Testis (tissue), 3 donors: ENCODE results near the gene ITPKB. TPM values are rescaled to one million over a fixed set of nuclear protein-coding genes. Genes with fewer than 3 reads are reported as not detected.
A peak's percentile ranks its signal among the peaks of the same experiment; 100 is the strongest.

Source experiments
- DNase-seq: peaks from one replicate; pipeline ENCODE4 v3.0.0-alpha.2; 2019
- H3K27ac ChIP-seq, 2 donors: fragments of 200-600 bp; sonication (generic); one replicate each; pipeline ENCODE4 v1.5.1; 2019
- H3K27me3 ChIP-seq: fragments of 200-600 bp; sonication (generic); one replicate; pipeline ENCODE4 v1.5.1; 2019
- H3K36me3 ChIP-seq: fragments of 200-600 bp; sonication (generic); one replicate; pipeline ENCODE4 v1.5.1; 2017; ENCODE audit warnings: low read depth; ENCODE audit errors: missing control alignments
- H3K4me1 ChIP-seq: fragments of 200-600 bp; sonication (generic); one replicate; pipeline ENCODE4 v1.5.1; 2019
- H3K4me3 ChIP-seq, 2 donors: fragments of 200-600 bp; sonication (generic); one replicate each; pipeline ENCODE4 v1.5.1; 2017 to 2019
- H3K9me3 ChIP-seq: fragments of 200-600 bp; sonication (generic); one replicate; pipeline ENCODE4 v1.5.1; 2017
- CTCF ChIP-seq, 3 experiments: fragments of 450-650 bp in 2 of 3; fragments of 200-600 bp in 1 of 3; sonication (generic) in 1 of 3; IDR thresholded peaks; one replicate each; pipeline ENCODE4 v1.5.1; 2016 to 2019; ENCODE audit warnings: antibody characterized with exemption in 3 of 3, mild to moderate bottlenecking in 2 of 3, moderate library complexity in 1 of 3
- POLR2A ChIP-seq: fragments of 450-650 bp; IDR thresholded peaks from one replicate; pipeline ENCODE4 v1.6.1; 2017; ENCODE audit warnings: antibody characterized with exemption, mild to moderate bottlenecking, moderate library complexity
- WGBS, 2 donors: methylation state at CpG; one replicate each; pipeline ENCODE4 v1.1.5; 2018; 5-methylcytosine and 5-hydroxymethylcytosine counted together
- intact Hi-C: fragments of 100-400 bp; cut with DNase I; formaldehyde crosslinking; loops from one replicate; pipeline ENCODE4 v1.15.1; 2023; ENCODE audit warnings: low total_unique reads
- polyA plus RNA-seq: library from polyadenylated mRNA; stranded (reverse); fragments of 350-450 nt; fragmentation: Illumina TruSeq; extraction: RNeasy Lipid Tissue Mini Kit (QIAGEN cat#74804); gene quantifications from one replicate; pipeline ENCODE4 v1.2.3, GENCODE V29; 2014; ENCODE audit warnings: low read depth, low replicate concordance; ENCODE audit not compliant: insufficient read depth
- total RNA-seq, 2 donors: library from RNA; depleted of rRNA; stranded (reverse); fragments of >200 nt; gene quantifications; one replicate each; pipeline ENCODE4 v1.2.3, GENCODE V29; 2016

Gene ITPKB
- total and polyA plus RNA-seq, 3 donors from 2014 or later: 11.4 to 18.0 (median 13.5) TPM

- Histone ChIP-seq H3K27me3 (no peaks in the 10 kb centered on the region), H3K36me3 (no peaks in the 10 kb centered on the region), H3K9me3 (no peaks in the 10 kb centered on the region), H3K27ac (no peak overlapping the region), H3K4me3 (no peak overlapping the region), H3K4me1 (peaks cover 17% of the 10 kb centered on the region)
- TF ChIP-seq POLR2A (no peak), CTCF (IDR thresholded peaks at IDR 0.05) (no peak)
- intact Hi-C loops: no loop called here
- DNase-seq: peak; percentile 56
- WGBS, 2 donors: 68 to 76% methylated on average over 6 of the region's 6 CpGs
Observed at GRCh38 chr1:226710501-226710900, 28.6 kb downstream of the ITPKB start.

- H3K4me1 ChIP-seq: peaks cover 17% of the 10 kb centered on the region
- intact Hi-C loops: no loop called here
Observed at GRCh38 chr1:226709953-226710352, 29.1 kb downstream of the ITPKB start.

GRCh38 chr1:226708967-226709396, 30.1 kb downstream of the ITPKB start:
- intact Hi-C loops: no loop called here
- Histone ChIP-seq H3K27me3 (no peaks in the 10 kb centered on the region), H3K9me3 (no peaks in the 10 kb centered on the region), H3K4me3 (no peak overlapping the region), H3K36me3 (no peaks in the 10 kb centered on the region), H3K4me1 (peaks cover 26% of the 10 kb centered on the region), H3K27ac (peak overlapping the region in 1 of 2 donors; percentile 28)
- 54 to 64% methylated on average over 5 of the region's 5 CpGs for WGBS, 2 donors
- no peak for DNase-seq
- TF ChIP-seq POLR2A (no peak), CTCF (IDR thresholded peaks at IDR 0.05) (no peak)

More at GRCh38 chr1:226709953-226710352, 29.1 kb downstream of the ITPKB start:
- DNase-seq: no peak
- no peak overlapping the region for H3K27ac ChIP-seq
- H3K9me3 ChIP-seq: no peaks in the 10 kb centered on the region
- H3K36me3 ChIP-seq: no peaks in the 10 kb centered on the region
- no peaks in the 10 kb centered on the region for H3K27me3 ChIP-seq
- H3K4me3 ChIP-seq: no peak overlapping the region
- WGBS, 2 donors: 67 to 74% methylated on average over 4 of the region's 4 CpGs
- no peak for TF ChIP-seq CTCF (IDR thresholded peaks at IDR 0.05)
- TF ChIP-seq POLR2A: no peak

GRCh38 chr1:226708342-226708780, 30.7 kb downstream of the ITPKB start:
- H3K9me3 ChIP-seq: no peaks in the 10 kb centered on the region
- H3K4me1 ChIP-seq: peaks cover 27% of the 10 kb centered on the region
- WGBS, 2 donors: 45 to 53% methylated on average over 6 of the region's 6 CpGs

More at GRCh38 chr1:226708342-226708780, 30.7 kb downstream of the ITPKB start:
- intact Hi-C loops: no loop called here
- no peak for TF ChIP-seq POLR2A
- no peak for TF ChIP-seq CTCF (IDR thresholded peaks at IDR 0.05)
- no peak for DNase-seq
- Histone ChIP-seq H3K36me3 (no peaks in the 10 kb centered on the region), H3K27ac (peak overlapping the region in 1 of 2 donors; percentile 28), H3K27me3 (no peaks in the 10 kb centered on the region), H3K4me3 (no peak overlapping the region)
